ENCODE results near the gene MLXIP.

Gene MLXIP

GRCh38 chr12:122079033-122079531, 526 bp downstream of the MLXIP start:
- TF ChIP-seq, protein P1, sequence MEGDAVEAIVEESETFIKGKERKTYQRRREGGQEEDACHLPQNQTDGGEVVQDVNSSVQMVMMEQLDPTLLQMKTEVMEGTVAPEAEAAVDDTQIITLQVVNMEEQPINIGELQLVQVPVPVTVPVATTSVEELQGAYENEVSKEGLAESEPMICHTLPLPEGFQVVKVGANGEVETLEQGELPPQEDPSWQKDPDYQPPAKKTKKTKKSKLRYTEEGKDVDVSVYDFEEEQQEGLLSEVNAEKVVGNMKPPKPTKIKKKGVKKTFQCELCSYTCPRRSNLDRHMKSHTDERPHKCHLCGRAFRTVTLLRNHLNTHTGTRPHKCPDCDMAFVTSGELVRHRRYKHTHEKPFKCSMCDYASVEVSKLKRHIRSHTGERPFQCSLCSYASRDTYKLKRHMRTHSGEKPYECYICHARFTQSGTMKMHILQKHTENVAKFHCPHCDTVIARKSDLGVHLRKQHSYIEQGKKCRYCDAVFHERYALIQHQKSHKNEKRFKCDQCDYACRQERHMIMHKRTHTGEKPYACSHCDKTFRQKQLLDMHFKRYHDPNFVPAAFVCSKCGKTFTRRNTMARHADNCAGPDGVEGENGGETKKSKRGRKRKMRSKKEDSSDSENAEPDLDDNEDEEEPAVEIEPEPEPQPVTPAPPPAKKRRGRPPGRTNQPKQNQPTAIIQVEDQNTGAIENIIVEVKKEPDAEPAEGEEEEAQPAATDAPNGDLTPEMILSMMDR (IDR thresholded peaks at IDR 0.05; ENCODE audit: extremely low read depth, insufficient read depth, missing control alignments): no peak
- DNase-seq (ENCODE audit: low spot score): no peak
- in situ Hi-C loops (cut with MboI; ENCODE audit: low pct_unique_long_range_greater_than_20kb, low sequenced_read_pairs, unreplicated experiment): no loop called here

- in situ Hi-C loops (cut with MboI; ENCODE audit: low pct_unique_long_range_greater_than_20kb, low sequenced_read_pairs, unreplicated experiment): no loop called here
- DNase-seq (ENCODE audit: low spot score): no peak
- TF ChIP-seq, protein P1 (IDR thresholded peaks at IDR 0.05; ENCODE audit: extremely low read depth, insufficient read depth, missing control alignments): no peak
Measured at GRCh38 chr12:122079532-122080081, 1.1 kb downstream of the MLXIP start.

- DNase-seq (ENCODE audit: low spot score): no peak
- in situ Hi-C loops (cut with MboI; ENCODE audit: low pct_unique_long_range_greater_than_20kb, low sequenced_read_pairs, unreplicated experiment): no loop called here
- TF ChIP-seq, protein P1 (IDR thresholded peaks at IDR 0.05; ENCODE audit: extremely low read depth, insufficient read depth, missing control alignments): no peak
Measured at GRCh38 chr12:122080149-122081082, 1.9 kb downstream of the MLXIP start.

- in situ Hi-C loops (cut with MboI; ENCODE audit: low pct_unique_long_range_greater_than_20kb, low sequenced_read_pairs, unreplicated experiment): no loop called here
- DNase-seq (ENCODE audit: low spot score): no peak
- TF ChIP-seq, protein P1 (IDR thresholded peaks at IDR 0.05; ENCODE audit: extremely low read depth, insufficient read depth, missing control alignments): no peak
Measured at GRCh38 chr12:122081083-122081696, 2.6 kb downstream of the MLXIP start.

- TF ChIP-seq, protein P1 (IDR thresholded peaks at IDR 0.05; ENCODE audit: extremely low read depth, insufficient read depth, missing control alignments): no peak
- DNase-seq (ENCODE audit: low spot score): peak; percentile 59
- in situ Hi-C loops (cut with MboI; ENCODE audit: low pct_unique_long_range_greater_than_20kb, low sequenced_read_pairs, unreplicated experiment): no loop called here
Measured at GRCh38 chr12:122081697-122082221, 3.2 kb downstream of the MLXIP start.

DNA sequence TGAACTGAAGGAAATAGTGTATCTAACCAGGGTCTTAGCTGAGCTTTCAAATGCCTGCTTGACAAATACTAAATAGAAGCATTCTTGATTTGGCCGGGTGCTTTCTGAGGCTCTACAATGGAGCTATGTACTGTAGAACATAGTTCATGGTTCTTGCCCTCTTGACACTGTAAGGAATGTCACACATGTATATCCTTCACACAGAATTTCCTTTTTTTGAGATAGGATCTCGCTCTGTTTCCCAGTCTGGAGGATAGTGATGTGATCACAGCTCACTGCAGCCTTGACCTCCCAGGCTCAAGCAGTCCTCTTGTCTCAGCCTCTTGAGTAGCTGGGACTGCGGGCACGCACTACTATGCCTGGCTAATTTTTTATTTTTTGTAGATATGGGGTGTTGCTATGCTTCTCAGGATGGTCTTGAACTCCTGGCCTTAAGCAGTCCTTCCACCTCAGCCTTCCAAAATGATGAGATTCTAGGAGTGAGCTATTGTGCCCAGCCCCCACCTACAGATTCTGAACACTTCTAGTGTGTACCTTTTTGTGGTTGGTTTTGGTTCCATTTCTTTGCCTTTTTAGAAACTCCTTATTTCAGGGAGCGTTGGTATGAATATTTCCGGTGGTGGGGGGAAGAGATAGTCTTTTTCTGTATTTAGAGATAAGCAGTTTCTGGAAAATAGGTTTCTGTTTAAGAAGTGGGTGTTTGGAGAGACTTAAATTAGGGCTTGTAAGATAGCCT, 4.2 kb downstream of the MLXIP start:
- no peak for DNase-seq (ENCODE audit: low spot score)
- in situ Hi-C loops (cut with MboI; ENCODE audit: low pct_unique_long_range_greater_than_20kb, low sequenced_read_pairs, unreplicated experiment): no loop called here
- TF ChIP-seq, protein P1 (IDR thresholded peaks at IDR 0.05; ENCODE audit: extremely low read depth, insufficient read depth, missing control alignments): no peak

Data from GM13977 (cell line).